Fibroblast of lung (primary cell): ENCODE results near the gene NBPF9.
"Not testable (repeated sequence)": the region's sequence is repeated elsewhere in the genome, so short reads cannot be mapped to it uniquely, and the experiment has no call there.

ENCODE experiments used
- CTCF ChIP-seq, 2 donors: IDR thresholded peaks in 1 of 2; conservative IDR thresholded peaks in 1 of 2; 1 replicate in 1 of 2; 2 replicates in 1 of 2; pipeline ENCODE4 v1.5.1; 2011 to 2012; ENCODE audit warnings: low read length in 2 of 2, control low read depth in 1 of 2, inconsistent platforms in 1 of 2, low read depth in 1 of 2, mild to moderate bottlenecking in 1 of 2
- EZH2 ChIP-seq: IDR thresholded peaks from 2 replicates; pipeline ENCODE4 v1.5.1; 2012; ENCODE audit warnings: low read length, control low read depth, mild to moderate bottlenecking; ENCODE audit errors: missing control alignments

GRCh38 chr1:149110343-149110742 is 7.0 kb upstream of the NBPF9 start:
- TF ChIP-seq CTCF (conservative IDR thresholded peaks at IDR 0.05 in 1 of 2, IDR thresholded peaks at IDR 0.05 in 1 of 2; ENCODE audit: low read depth in 1 of 2, low read length in 2 of 2); EZH2: not testable (repeated sequence)
